Activated T-cell treated with anti-CD3 and anti-CD28 coated beads, Interleukin-2, amount 50 U/mL, for 72 hours (primary cell): Measurements from ENCODE around the gene GRM4. TPM values are rescaled to one million over a fixed set of nuclear protein-coding genes. Genes with fewer than 3 reads are reported as not detected.
A peak's percentile ranks its signal among the peaks of the same experiment; 100 is the strongest.

Source experiments
- ATAC-seq, 2 donors: fragments of 150-1000 bp; cut with Tn5 transposase; replicated peaks in 1 of 2; 2 replicates each; pipeline ENCODE4 v1.10.0; 2021; ENCODE audit warnings: moderate library complexity in 2 of 2, mild to moderate bottlenecking in 1 of 2
- DNase-seq, 2 donors: peaks; one replicate each; pipeline ENCODE4 v3.0.0; 2021 to 2022; ENCODE audit warnings: mixed read lengths in 1 of 2
- H3K27ac Mint-ChIP-seq: one replicate; pipeline ENCODE4 v1.8.0; 2022; ENCODE audit warnings: mild to moderate bottlenecking, moderate library complexity, mixed read lengths
- H3K27me3 Mint-ChIP-seq: one replicate; pipeline ENCODE4 v1.8.0; 2022; ENCODE audit warnings: low read depth, mixed read lengths
- H3K36me3 Mint-ChIP-seq, 2 donors: one replicate each; pipeline ENCODE4 v1.8.0; 2022; ENCODE audit warnings: mixed read lengths in 2 of 2, mild to moderate bottlenecking in 1 of 2; ENCODE audit not compliant: insufficient read depth in 2 of 2
- H3K4me1 Mint-ChIP-seq: one replicate; pipeline ENCODE4 v1.8.0; 2022; ENCODE audit warnings: low read depth, mixed read lengths
- H3K4me3 Mint-ChIP-seq, 2 donors: one replicate each; pipeline ENCODE4 v1.8.0; 2022; ENCODE audit warnings: mild to moderate bottlenecking in 2 of 2, mixed read lengths in 2 of 2, moderate library complexity in 2 of 2
- H3K9me3 Mint-ChIP-seq, 2 donors: one replicate each; pipeline ENCODE4 v1.8.0; 2022; ENCODE audit warnings: mixed read lengths in 2 of 2
- total RNA-seq, 2 donors: library from RNA; stranded (reverse); gene quantifications; one replicate each; pipeline ENCODE4 v1.2.3, GENCODE V29; 2022

GRM4 gene
- total RNA-seq, 2 donors from 2014 or later, result 0.07 TPM; not detected in 1

GRCh38 chr6:34152806-34153520, 7.1 kb upstream of the GRM4 start:
- H3K4me3 Mint-ChIP-seq, result no peak overlapping the region
- peaks cover 5% of the 10 kb centered on the region for H3K4me1 Mint-ChIP-seq
- ATAC-seq, result no peak
- H3K36me3 Mint-ChIP-seq, result no peaks in the 10 kb centered on the region
- DNase-seq, result no peak
- peaks cover 50% of the 10 kb centered on the region for H3K27me3 Mint-ChIP-seq
- no peak overlapping the region for H3K27ac Mint-ChIP-seq
- no peaks in the 10 kb centered on the region for H3K9me3 Mint-ChIP-seq

GRCh38 chr6:34152042-34152524, 6.2 kb upstream of the GRM4 start:
- peaks cover 5% of the 10 kb centered on the region for H3K4me1 Mint-ChIP-seq
- peaks cover 50% of the 10 kb centered on the region for H3K27me3 Mint-ChIP-seq
- H3K36me3 Mint-ChIP-seq, result no peaks in the 10 kb centered on the region
- no peaks in the 10 kb centered on the region for H3K9me3 Mint-ChIP-seq
- no peak overlapping the region for H3K4me3 Mint-ChIP-seq
- H3K27ac Mint-ChIP-seq, result no peak overlapping the region
- DNase-seq, result no peak
- ATAC-seq, result no peak

GRCh38 chr6:34151321-34152041, 5.6 kb upstream of the GRM4 start:
- Mint-ChIP-seq H3K9me3 (no peaks in the 10 kb centered on the region), H3K4me1 (peaks cover 5% of the 10 kb centered on the region), H3K27ac (no peak overlapping the region), H3K36me3 (no peaks in the 10 kb centered on the region), H3K27me3 (peaks cover 56% of the 10 kb centered on the region), H3K4me3 (no peak overlapping the region)
- DNase-seq (no peak), ATAC-seq (no peak)

- Mint-ChIP-seq H3K4me1 (peaks cover 12% of the 10 kb centered on the region), H3K27ac (no peak overlapping the region), H3K4me3 (no peak overlapping the region), H3K9me3 (no peaks in the 10 kb centered on the region), H3K27me3 (peaks cover 63% of the 10 kb centered on the region), H3K36me3 (no peaks in the 10 kb centered on the region)
- DNase-seq, result no peak
- ATAC-seq, result no peak
Measured at GRCh38 chr6:34150766-34151165, 4.9 kb upstream of the GRM4 start.

GRCh38 chr6:34149831-34150400, 4.0 kb upstream of the GRM4 start:
- peaks cover 12% of the 10 kb centered on the region for H3K4me1 Mint-ChIP-seq
- no peak for ATAC-seq
- peaks cover 68% of the 10 kb centered on the region for H3K27me3 Mint-ChIP-seq
- H3K9me3 Mint-ChIP-seq, result no peaks in the 10 kb centered on the region
- no peak overlapping the region for H3K27ac Mint-ChIP-seq
- H3K4me3 Mint-ChIP-seq, result no peak overlapping the region
- no peaks in the 10 kb centered on the region for H3K36me3 Mint-ChIP-seq
- DNase-seq, result no peak

- peaks cover 10% of the 10 kb centered on the region for H3K4me1 Mint-ChIP-seq
- no peak overlapping the region for H3K27ac Mint-ChIP-seq
- no peaks in the 10 kb centered on the region for H3K9me3 Mint-ChIP-seq
- DNase-seq, result no peak
- no peaks in the 10 kb centered on the region for H3K36me3 Mint-ChIP-seq
- no peak overlapping the region for H3K4me3 Mint-ChIP-seq
- peaks cover 68% of the 10 kb centered on the region for H3K27me3 Mint-ChIP-seq
- ATAC-seq, result no peak
Measured at GRCh38 chr6:34149452-34149810, 3.5 kb upstream of the GRM4 start.

- peaks cover 7% of the 10 kb centered on the region for H3K4me1 Mint-ChIP-seq
- no peaks in the 10 kb centered on the region for H3K9me3 Mint-ChIP-seq
- no peak for ATAC-seq
- no peak for DNase-seq
- no peak overlapping the region for H3K4me3 Mint-ChIP-seq
- H3K27ac Mint-ChIP-seq, result no peak overlapping the region
- H3K27me3 Mint-ChIP-seq, result peaks cover 69% of the 10 kb centered on the region
- no peaks in the 10 kb centered on the region for H3K36me3 Mint-ChIP-seq
Measured at GRCh38 chr6:34148631-34149451, 3.0 kb upstream of the GRM4 start.

GRCh38 chr6:34147906-34148630, 2.2 kb upstream of the GRM4 start:
- H3K27ac Mint-ChIP-seq, result no peak overlapping the region
- H3K4me1 Mint-ChIP-seq, result peaks cover 15% of the 10 kb centered on the region
- no peak for ATAC-seq
- no peak for DNase-seq
- no peaks in the 10 kb centered on the region for H3K36me3 Mint-ChIP-seq
- no peaks in the 10 kb centered on the region for H3K9me3 Mint-ChIP-seq
- no peak overlapping the region for H3K4me3 Mint-ChIP-seq
- H3K27me3 Mint-ChIP-seq, result peaks cover 71% of the 10 kb centered on the region

- Mint-ChIP-seq H3K27me3 (peaks cover 72% of the 10 kb centered on the region), H3K27ac (no peak overlapping the region), H3K9me3 (no peaks in the 10 kb centered on the region), H3K4me3 (no peak overlapping the region), H3K36me3 (no peaks in the 10 kb centered on the region), H3K4me1 (peaks cover 21% of the 10 kb centered on the region)
- DNase-seq (no peak), ATAC-seq (no peak)
Measured at GRCh38 chr6:34146801-34147592, 1.1 kb upstream of the GRM4 start.

- H3K4me3 Mint-ChIP-seq, result peak overlapping the region; percentile 72 to 74
- no peaks in the 10 kb centered on the region for H3K9me3 Mint-ChIP-seq
- H3K27ac Mint-ChIP-seq, result no peak overlapping the region
- peaks cover 21% of the 10 kb centered on the region for H3K4me1 Mint-ChIP-seq
- peaks cover 72% of the 10 kb centered on the region for H3K27me3 Mint-ChIP-seq
- DNase-seq (peak; percentile 22 to 27), ATAC-seq (peak; percentile 40 to 47)
- H3K36me3 Mint-ChIP-seq, result no peaks in the 10 kb centered on the region
Measured at GRCh38 chr6:34145161-34146020, 496 bp downstream of the GRM4 start.

- H3K4me3 Mint-ChIP-seq, result peak overlapping the region; percentile 70 to 71
Measured at GRCh38 chr6:34144581-34145160, 1.2 kb downstream of the GRM4 start.

More at GRCh38 chr6:34144581-34145160, 1.2 kb downstream of the GRM4 start:
- Mint-ChIP-seq H3K4me1 (peaks cover 21% of the 10 kb centered on the region), H3K27me3 (peaks cover 72% of the 10 kb centered on the region), H3K36me3 (no peaks in the 10 kb centered on the region), H3K27ac (no peak overlapping the region), H3K9me3 (no peaks in the 10 kb centered on the region)
- ATAC-seq (peak in 1 of 2 donors; percentile 6), DNase-seq (no peak)
